Measurements from ENCODE around the gene FEN1. TPM values are rescaled to one million over a fixed set of nuclear protein-coding genes. Genes with fewer than 3 reads are reported as not detected.

FEN1 gene
- total and polyA plus RNA-seq, 2 of the 13 experiments (the other 11 are each of a cell fraction or from before 2014, with no cell fraction given) = 12.4 to 102 TPM

DNA sequence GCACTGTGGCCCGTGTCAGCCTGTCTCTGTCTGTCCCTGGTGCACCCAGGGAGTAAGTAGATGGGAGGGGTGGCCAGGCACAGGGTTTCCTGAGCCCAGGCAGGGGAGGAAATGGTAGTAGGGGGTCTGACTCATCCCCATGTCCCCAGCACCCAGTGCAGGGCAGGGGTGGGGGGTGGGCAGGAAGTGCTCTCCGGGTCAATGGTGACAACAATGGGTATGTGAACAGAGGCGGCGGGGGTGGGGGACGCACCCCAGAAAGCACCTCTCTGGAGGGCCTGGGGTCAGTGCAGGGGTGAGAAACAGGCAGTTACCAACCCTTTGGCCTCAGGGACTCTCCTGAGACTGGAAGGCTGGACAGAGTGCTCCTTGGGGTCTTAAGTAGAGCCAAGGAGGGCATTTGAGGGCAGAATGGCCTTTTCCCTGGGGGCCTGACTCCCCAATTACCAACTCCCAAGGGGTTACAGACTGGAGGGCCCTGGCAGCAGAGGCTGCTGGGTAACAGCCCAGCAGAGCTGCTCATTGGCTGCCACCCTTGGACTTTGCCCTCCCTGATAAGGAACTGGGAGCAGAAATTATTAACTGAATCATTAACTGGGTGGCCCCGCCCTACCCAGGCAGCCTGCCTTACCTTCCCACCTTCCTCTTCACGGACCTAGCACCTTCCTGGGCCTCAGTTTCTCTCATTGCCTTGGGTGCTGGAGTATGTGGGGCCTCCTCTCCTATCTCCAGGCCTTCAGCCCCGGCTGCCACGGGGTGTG lies 36.1 kb upstream of the FEN1 start (continued):
- TF ChIP-seq, protein P1, sequence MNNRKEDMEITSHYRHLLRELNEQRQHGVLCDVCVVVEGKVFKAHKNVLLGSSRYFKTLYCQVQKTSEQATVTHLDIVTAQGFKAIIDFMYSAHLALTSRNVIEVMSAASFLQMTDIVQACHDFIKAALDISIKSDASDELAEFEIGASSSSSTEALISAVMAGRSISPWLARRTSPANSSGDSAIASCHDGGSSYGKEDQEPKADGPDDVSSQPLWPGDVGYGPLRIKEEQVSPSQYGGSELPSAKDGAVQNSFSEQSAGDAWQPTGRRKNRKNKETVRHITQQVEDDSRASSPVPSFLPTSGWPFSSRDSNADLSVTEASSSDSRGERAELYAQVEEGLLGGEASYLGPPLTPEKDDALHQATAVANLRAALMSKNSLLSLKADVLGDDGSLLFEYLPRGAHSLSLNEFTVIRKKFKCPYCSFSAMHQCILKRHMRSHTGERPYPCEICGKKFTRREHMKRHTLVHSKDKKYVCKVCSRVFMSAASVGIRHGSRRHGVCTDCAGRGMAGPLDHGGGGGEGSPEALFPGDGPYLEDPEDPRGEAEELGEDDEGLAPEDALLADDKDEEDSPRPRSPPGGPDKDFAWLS (CRISPR knock-in tag; IDR thresholded peaks at IDR 0.05; ENCODE audit: borderline replicate concordance) = 0 out of 2 replicates have a peak, but pooled peaks have one; percentile 71
- TF ChIP-seq, protein P2, sequence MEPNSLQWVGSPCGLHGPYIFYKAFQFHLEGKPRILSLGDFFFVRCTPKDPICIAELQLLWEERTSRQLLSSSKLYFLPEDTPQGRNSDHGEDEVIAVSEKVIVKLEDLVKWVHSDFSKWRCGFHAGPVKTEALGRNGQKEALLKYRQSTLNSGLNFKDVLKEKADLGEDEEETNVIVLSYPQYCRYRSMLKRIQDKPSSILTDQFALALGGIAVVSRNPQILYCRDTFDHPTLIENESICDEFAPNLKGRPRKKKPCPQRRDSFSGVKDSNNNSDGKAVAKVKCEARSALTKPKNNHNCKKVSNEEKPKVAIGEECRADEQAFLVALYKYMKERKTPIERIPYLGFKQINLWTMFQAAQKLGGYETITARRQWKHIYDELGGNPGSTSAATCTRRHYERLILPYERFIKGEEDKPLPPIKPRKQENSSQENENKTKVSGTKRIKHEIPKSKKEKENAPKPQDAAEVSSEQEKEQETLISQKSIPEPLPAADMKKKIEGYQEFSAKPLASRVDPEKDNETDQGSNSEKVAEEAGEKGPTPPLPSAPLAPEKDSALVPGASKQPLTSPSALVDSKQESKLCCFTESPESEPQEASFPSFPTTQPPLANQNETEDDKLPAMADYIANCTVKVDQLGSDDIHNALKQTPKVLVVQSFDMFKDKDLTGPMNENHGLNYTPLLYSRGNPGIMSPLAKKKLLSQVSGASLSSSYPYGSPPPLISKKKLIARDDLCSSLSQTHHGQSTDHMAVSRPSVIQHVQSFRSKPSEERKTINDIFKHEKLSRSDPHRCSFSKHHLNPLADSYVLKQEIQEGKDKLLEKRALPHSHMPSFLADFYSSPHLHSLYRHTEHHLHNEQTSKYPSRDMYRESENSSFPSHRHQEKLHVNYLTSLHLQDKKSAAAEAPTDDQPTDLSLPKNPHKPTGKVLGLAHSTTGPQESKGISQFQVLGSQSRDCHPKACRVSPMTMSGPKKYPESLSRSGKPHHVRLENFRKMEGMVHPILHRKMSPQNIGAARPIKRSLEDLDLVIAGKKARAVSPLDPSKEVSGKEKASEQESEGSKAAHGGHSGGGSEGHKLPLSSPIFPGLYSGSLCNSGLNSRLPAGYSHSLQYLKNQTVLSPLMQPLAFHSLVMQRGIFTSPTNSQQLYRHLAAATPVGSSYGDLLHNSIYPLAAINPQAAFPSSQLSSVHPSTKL (CRISPR knock-in tag; IDR thresholded peaks at IDR 0.05) = peak; percentile 60; the same call in 1 of the 2 replicates
- TF ChIP-seq LCORL (IDR thresholded peaks at IDR 0.05) (no peak), LCORL (CRISPR knock-in tag; IDR thresholded peaks at IDR 0.05) (peak; percentile 84), KLF16 (CRISPR knock-in tag; IDR thresholded peaks at IDR 0.05) (peak in 1 of 2 experiments; percentile 49; a peak in 1 of 4 replicates), ZSCAN21 (CRISPR knock-in tag; IDR thresholded peaks at IDR 0.05; ENCODE audit: borderline replicate concordance) (peak; percentile 14), FOXO1 (CRISPR knock-in tag; IDR thresholded peaks at IDR 0.05) (peak; percentile 52; the same call in 1 of the 2 replicates), HHEX (CRISPR knock-in tag; IDR thresholded peaks at IDR 0.05) (peak; percentile 38; the same call in 1 of the 2 replicates), RORA (CRISPR knock-in tag; IDR thresholded peaks at IDR 0.05) (no peak), KAT8 (CRISPR knock-in tag; IDR thresholded peaks at IDR 0.05) (peak; percentile 82), NCOA2 (CRISPR knock-in tag; IDR thresholded peaks at IDR 0.05) (peak; percentile 51), ZMAT3 (CRISPR knock-in tag; conservative IDR thresholded peaks at IDR 0.05) (peak; percentile 73; the same call in 1 of the 2 replicates), STAG1 (CRISPR knock-in tag; IDR thresholded peaks at IDR 0.05) (no peak), FOXA3 (CRISPR knock-in tag; IDR thresholded peaks at IDR 0.05) (peak; percentile 27; the same call in 1 of the 2 replicates), GATAD2A (CRISPR knock-in tag; IDR thresholded peaks at IDR 0.05) (peak; percentile 90), SP5 (CRISPR knock-in tag; IDR thresholded peaks at IDR 0.05; ENCODE audit: borderline replicate concordance, low read depth) (peak; percentile 54; the same call in 1 of the 2 replicates), ZNF703 (CRISPR knock-in tag; IDR thresholded peaks at IDR 0.05; ENCODE audit: borderline replicate concordance) (no peak)
- TF ChIP-seq, protein P3, sequence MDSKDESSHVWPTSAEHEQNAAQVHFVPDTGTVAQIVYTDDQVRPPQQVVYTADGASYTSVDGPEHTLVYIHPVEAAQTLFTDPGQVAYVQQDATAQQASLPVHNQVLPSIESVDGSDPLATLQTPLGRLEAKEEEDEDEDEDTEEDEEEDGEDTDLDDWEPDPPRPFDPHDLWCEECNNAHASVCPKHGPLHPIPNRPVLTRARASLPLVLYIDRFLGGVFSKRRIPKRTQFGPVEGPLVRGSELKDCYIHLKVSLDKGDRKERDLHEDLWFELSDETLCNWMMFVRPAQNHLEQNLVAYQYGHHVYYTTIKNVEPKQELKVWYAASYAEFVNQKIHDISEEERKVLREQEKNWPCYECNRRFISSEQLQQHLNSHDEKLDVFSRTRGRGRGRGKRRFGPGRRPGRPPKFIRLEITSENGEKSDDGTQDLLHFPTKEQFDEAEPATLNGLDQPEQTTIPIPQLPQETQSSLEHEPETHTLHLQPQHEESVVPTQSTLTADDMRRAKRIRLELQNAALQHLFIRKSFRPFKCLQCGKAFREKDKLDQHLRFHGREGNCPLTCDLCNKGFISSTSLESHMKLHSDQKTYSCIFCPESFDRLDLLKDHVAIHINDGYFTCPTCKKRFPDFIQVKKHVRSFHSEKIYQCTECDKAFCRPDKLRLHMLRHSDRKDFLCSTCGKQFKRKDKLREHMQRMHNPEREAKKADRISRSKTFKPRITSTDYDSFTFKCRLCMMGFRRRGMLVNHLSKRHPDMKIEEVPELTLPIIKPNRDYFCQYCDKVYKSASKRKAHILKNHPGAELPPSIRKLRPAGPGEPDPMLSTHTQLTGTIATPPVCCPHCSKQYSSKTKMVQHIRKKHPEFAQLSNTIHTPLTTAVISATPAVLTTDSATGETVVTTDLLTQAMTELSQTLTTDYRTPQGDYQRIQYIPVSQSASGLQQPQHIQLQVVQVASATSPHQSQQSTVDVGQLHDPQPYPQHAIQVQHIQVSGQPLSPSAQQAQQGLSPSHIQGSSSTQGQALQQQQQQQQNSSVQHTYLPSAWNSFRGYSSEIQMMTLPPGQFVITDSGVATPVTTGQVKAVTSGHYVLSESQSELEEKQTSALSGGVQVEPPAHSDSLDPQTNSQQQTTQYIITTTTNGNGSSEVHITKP (CRISPR knock-in tag; IDR thresholded peaks at IDR 0.05; ENCODE audit: low read depth) = 0 out of 2 replicates have a peak, but pooled peaks have one; percentile 12
- TF ChIP-seq, protein P4, sequence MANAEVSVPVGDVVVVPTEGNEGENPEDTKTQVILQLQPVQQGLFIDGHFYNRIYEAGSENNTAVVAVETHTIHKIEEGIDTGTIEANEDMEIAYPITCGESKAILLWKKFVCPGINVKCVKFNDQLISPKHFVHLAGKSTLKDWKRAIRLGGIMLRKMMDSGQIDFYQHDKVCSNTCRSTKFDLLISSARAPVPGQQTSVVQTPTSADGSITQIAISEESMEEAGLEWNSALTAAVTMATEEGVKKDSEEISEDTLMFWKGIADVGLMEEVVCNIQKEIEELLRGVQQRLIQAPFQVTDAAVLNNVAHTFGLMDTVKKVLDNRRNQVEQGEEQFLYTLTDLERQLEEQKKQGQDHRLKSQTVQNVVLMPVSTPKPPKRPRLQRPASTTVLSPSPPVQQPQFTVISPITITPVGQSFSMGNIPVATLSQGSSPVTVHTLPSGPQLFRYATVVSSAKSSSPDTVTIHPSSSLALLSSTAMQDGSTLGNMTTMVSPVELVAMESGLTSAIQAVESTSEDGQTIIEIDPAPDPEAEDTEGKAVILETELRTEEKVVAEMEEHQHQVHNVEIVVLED (CRISPR knock-in tag; IDR thresholded peaks at IDR 0.05; ENCODE audit: borderline replicate concordance) = no peak
